Pancreas (tissue), 10 donors: ENCODE measurements around the gene PRICKLE2. TPM values are rescaled to one million over a fixed set of nuclear protein-coding genes. Genes with fewer than 3 reads are reported as not detected.
A peak's percentile ranks its signal among the peaks of the same experiment; 100 is the strongest.

Experiments
- ATAC-seq, 4 donors: fragments of 200-7000 bp; cut with Tn5 transposase; one replicate each; pipeline versions ENCODE4 v1.8.0 to v1.9.1; 2020; ENCODE audit warnings: mild to moderate bottlenecking in 4 of 4, moderate library complexity in 4 of 4
- DNase-seq, 6 donors: peaks; one replicate each; pipeline ENCODE4 v3.0.0-alpha.2; 2020
- FAIRE-seq: peaks from 2 replicates; lab custom pipeline; 2012; peaks lifted over from hg19 to GRCh38; lab: Jason Lieb, UNC
- H3K27ac ChIP-seq, 4 donors: fragments of 200-600 bp; sonication (generic); 1 replicate in 3 of 4; 2 replicates in 1 of 4; pipeline versions ENCODE4 v1.5.0 to v1.8.0; 2020
- H3K27me3 ChIP-seq, 4 donors: fragments of 200-600 bp; one replicate each; pipeline ENCODE4 v1.8.0; 2021
- H3K36me3 ChIP-seq, 3 donors: fragments of 200-600 bp; sonication (generic) in 1 of 3; one replicate each; pipeline versions ENCODE4 v1.5.0 to v1.8.0; 2020 to 2021
- H3K4me1 ChIP-seq, 3 donors: fragments of 200-600 bp; one replicate each; pipeline ENCODE4 v1.8.0; 2021
- H3K4me3 ChIP-seq, 4 donors: fragments of 200-600 bp; sonication (generic) in 2 of 4; one replicate each; pipeline versions ENCODE4 v1.5.0 to v1.8.0; 2020 to 2021
- H3K9me3 ChIP-seq, 4 donors: fragments of 200-600 bp; one replicate each; pipeline ENCODE4 v1.8.0; 2021
- CTCF ChIP-seq, 4 donors: fragments of 200-600 bp; sonication (generic) in 3 of 4; IDR thresholded peaks; one replicate each; pipeline versions ENCODE4 v1.5.0 to v1.8.0; 2021; ENCODE audit warnings: antibody characterized with exemption in 4 of 4
- WGBS, 2 donors: extraction: QIAGEN DNeasy Blood & Tissue Kit; methylation state at CpG; one replicate each; pipeline ENCODE4 v1.1.7; 2013; 5-methylcytosine and 5-hydroxymethylcytosine counted together
- intact Hi-C, 3 donors: fragments of 100-400 bp; cut with DNase I; formaldehyde crosslinking; loops; one replicate each; pipeline versions ENCODE4 v1.11.1 to v1.14.2; 2022
- polyA plus RNA-seq, 2 donors: library from polyadenylated mRNA; stranded (reverse); fragments of 200-250 nt; gene quantifications; one replicate each; pipeline ENCODE4 v1.2.3, GENCODE V29; 2013
- total RNA-seq, 6 donors: library from RNA; stranded (reverse); fragmentation: NEBNext Ultra II Directional in 4 of 6; extraction: Animal tissue kit (Norgen Biotek cat#: 25700) in 4 of 6; gene quantifications; one replicate each; pipeline versions ENCODE4 v1.2.1 to v1.2.4, GENCODE V29; 2021 to 2023
- donor health status: healthy with polysubstance abuse.
- donor health status: DM: no; HTN: no; CAD: no; lungs with moderate emphysema.
- donor health status: DM: no; HTN: no; CAD: no.
- donor health status: control.
- donor health status: control.
- donor health status: Bipolar disorder and iron deficiency.
- donor health status: DM: yes; HTN: yes; CAD: no.
- donor health status: DM: no; HTN: no; CAD: no.
- donor health status: DM: no; HTN: no; CAD: no.
- donor health status: DM: yes; HTN: yes; CAD: no.

PRICKLE2 gene
- total and polyA plus RNA-seq, 8 donors = 1.5 to 13.9 (median 7.2) TPM

- WGBS, 2 donors = 74 to 79% methylated on average over 7 of the region's 7 CpGs
- TF ChIP-seq CTCF (IDR thresholded peaks at IDR 0.05) = no peak
- H3K36me3 ChIP-seq = no peaks in the 10 kb centered on the region
- peak in 3 of 4 donors; percentile 26 to 37 (median 29) for ATAC-seq
- H3K27ac ChIP-seq = no peak overlapping the region
- DNase-seq = no peak
- no peak overlapping the region for H3K4me3 ChIP-seq
- no peaks in the 10 kb centered on the region for H3K4me1 ChIP-seq
- intact Hi-C loops = no loop called here
- H3K9me3 ChIP-seq = no peaks in the 10 kb centered on the region
- no peaks in the 10 kb centered on the region for H3K27me3 ChIP-seq
- FAIRE-seq = no peak
Measured at GRCh38 chr3:64266065-64266931, 41.0 kb upstream of the PRICKLE2 start.

- H3K9me3 ChIP-seq = no peaks in the 10 kb centered on the region
- no peaks in the 10 kb centered on the region for H3K4me1 ChIP-seq
- FAIRE-seq (no peak), DNase-seq (no peak), ATAC-seq (no peak)
- WGBS, 2 donors = 63 to 72% methylated on average over 3 of the region's 3 CpGs
- H3K4me3 ChIP-seq = no peak overlapping the region
- intact Hi-C loops = no loop called here
- H3K27ac ChIP-seq = no peak overlapping the region
- no peak for TF ChIP-seq CTCF (IDR thresholded peaks at IDR 0.05)
- no peaks in the 10 kb centered on the region for H3K27me3 ChIP-seq
- no peaks in the 10 kb centered on the region for H3K36me3 ChIP-seq
Measured at GRCh38 chr3:64265646-64266045, 40.4 kb upstream of the PRICKLE2 start.

- intact Hi-C loops = no loop called here
- H3K36me3 ChIP-seq = no peaks in the 10 kb centered on the region
- no peak for TF ChIP-seq CTCF (IDR thresholded peaks at IDR 0.05)
- H3K27ac ChIP-seq = no peak overlapping the region
- no peak for DNase-seq
- no peak for ATAC-seq
- FAIRE-seq = no peak
- no peaks in the 10 kb centered on the region for H3K4me1 ChIP-seq
- 83 to 84% methylated on average over 4 of the region's 4 CpGs for WGBS, 2 donors
- H3K9me3 ChIP-seq = no peaks in the 10 kb centered on the region
- no peaks in the 10 kb centered on the region for H3K27me3 ChIP-seq
- H3K4me3 ChIP-seq = no peak overlapping the region
Measured at GRCh38 chr3:64264501-64265109, 39.3 kb upstream of the PRICKLE2 start.

- no peaks in the 10 kb centered on the region for H3K4me1 ChIP-seq
Measured at GRCh38 chr3:64262574-64263114, 37.4 kb upstream of the PRICKLE2 start.

More at GRCh38 chr3:64262574-64263114, 37.4 kb upstream of the PRICKLE2 start:
- FAIRE-seq (no peak), ATAC-seq (no peak), DNase-seq (no peak)
- no peaks in the 10 kb centered on the region for H3K27me3 ChIP-seq
- no peaks in the 10 kb centered on the region for H3K36me3 ChIP-seq
- no peak overlapping the region for H3K27ac ChIP-seq
- 92 to 94% methylated on average over 4 of the region's 4 CpGs for WGBS, 2 donors
- no peaks in the 10 kb centered on the region for H3K9me3 ChIP-seq
- TF ChIP-seq CTCF (IDR thresholded peaks at IDR 0.05) = no peak
- intact Hi-C loops = no loop called here
- H3K4me3 ChIP-seq = no peak overlapping the region
